Endothelial cell of umbilical vein (primary cell): ENCODE results near the gene ZBTB20. TPM values are rescaled to one million over a fixed set of nuclear protein-coding genes. Genes with fewer than 3 reads are reported as not detected.

ENCODE experiments used
- BruUV-seq: library from RNA; stranded (reverse); fragments of 400-500 nt; replicated peaks from 2 replicates; lab custom pipeline; 2021; lab: Mats Ljungman, UMichigan
- CTCF ChIA-PET: fragments of 300-600, 350-600 bp; sonication (Branson Sonifier 250); formaldehyde crosslinking; loops from one replicate; lab custom pipeline; 2021; ENCODE audit warnings: antibody characterized with exemption, inconsistent platforms; lab: Charles Lee
- POLR2A ChIA-PET: fragments of 300-600, 350-600 bp; sonication (Branson Sonifier 250); formaldehyde crosslinking; loops from one replicate; lab custom pipeline; 2021; ENCODE audit warnings: antibody characterized with exemption, inconsistent platforms; lab: Charles Lee
- DNase-seq: peaks from one replicate; pipeline ENCODE4 v3.0.0-alpha.2; 2011; ENCODE audit warnings: low read depth, low spot score
- FAIRE-seq: peaks from 2 replicates; lab custom pipeline; 2011; peaks lifted over from hg19 to GRCh38; lab: Jason Lieb, UNC
- H2AFZ ChIP-seq: 2 replicates; pipeline ENCODE4 v1.6.0; 2012; ENCODE audit warnings: low read depth, low read length, control low read depth, inconsistent platforms
- H3K27ac ChIP-seq: 2 replicates; pipeline ENCODE4 v1.5.1; 2011; ENCODE audit warnings: low read depth, mild to moderate bottlenecking, control low read depth, low read length, moderate library complexity; ENCODE audit not compliant: insufficient read depth
- H3K27me3 ChIP-seq, 2 experiments: 2 replicates each; pipeline versions ENCODE4 v1.6.0 to v1.6.1; 2011; ENCODE audit warnings: low read length in 2 of 2, mixed read lengths in 1 of 2; ENCODE audit not compliant: control insufficient read depth in 2 of 2, insufficient read depth in 2 of 2
- H3K36me3 ChIP-seq, 2 experiments: 2 replicates in 1 of 2; 3 replicates in 1 of 2; pipeline ENCODE4 v1.5.1; 2011; ENCODE audit warnings: low read length in 2 of 2, mild to moderate bottlenecking in 1 of 2, moderate library complexity in 1 of 2; ENCODE audit not compliant: control insufficient read depth in 2 of 2, insufficient read depth in 2 of 2; ENCODE audit errors: extremely low read depth in 1 of 2
- H3K4me1 ChIP-seq: 3 replicates; pipeline ENCODE4 v1.5.1; 2011; ENCODE audit warnings: mild to moderate bottlenecking, low read length; ENCODE audit not compliant: control insufficient read depth, insufficient read depth; ENCODE audit errors: extremely low read depth
- H3K4me2 ChIP-seq: 2 replicates; pipeline ENCODE4 v1.6.1; 2011; ENCODE audit warnings: low read length, control low read depth, mixed read lengths; ENCODE audit not compliant: insufficient read depth
- H3K4me3 ChIP-seq, 3 experiments: fragments of 200-600 bp in 1 of 3; sonication (generic), shearing (Covaris generic) in 1 of 3; replicated peaks in 1 of 3; 2 replicates each; pipeline ENCODE4 v1.5.1; 2011 to 2016; ENCODE audit warnings: control low read depth in 3 of 3, low read length in 3 of 3, mild to moderate bottlenecking in 2 of 3, inconsistent platforms in 1 of 3, low read depth in 1 of 3, moderate library complexity in 1 of 3; ENCODE audit not compliant: insufficient read depth in 1 of 3
- H3K79me2 ChIP-seq: 2 replicates; pipeline ENCODE4 v1.6.0; 2012; ENCODE audit warnings: low read length, inconsistent platforms; ENCODE audit not compliant: control insufficient read depth, insufficient read depth
- H3K9ac ChIP-seq: replicated peaks from 2 replicates; pipeline ENCODE3; 2011; ENCODE audit warnings: low read length, control low read depth; ENCODE audit not compliant: insufficient read depth; ENCODE audit errors: extremely low read depth
- H3K9me1 ChIP-seq: replicated peaks from 3 replicates; pipeline ENCODE4 v1.6.0; 2011; ENCODE audit warnings: mild to moderate bottlenecking, low read length; ENCODE audit not compliant: control insufficient read depth, insufficient read depth; ENCODE audit errors: extremely low read depth
- H3K9me3 ChIP-seq: replicated peaks from 2 replicates; pipeline ENCODE4 v1.5.1; 2012; ENCODE audit warnings: low read length, inconsistent platforms; ENCODE audit not compliant: control insufficient read depth, insufficient read depth
- H4K20me1 ChIP-seq: replicated peaks from 2 replicates; pipeline ENCODE3; 2011; ENCODE audit warnings: mild to moderate bottlenecking, low read length; ENCODE audit not compliant: control insufficient read depth, insufficient read depth; ENCODE audit errors: extremely low read depth
- CTCF ChIP-seq, 2 donors: IDR thresholded peaks; 1 replicate in 1 of 2; 2 replicates in 1 of 2; pipeline ENCODE4 v1.5.1; 2011; ENCODE audit warnings: low read length in 2 of 2, mild to moderate bottlenecking in 2 of 2, moderate library complexity in 2 of 2, control low read depth in 1 of 2, inconsistent platforms in 1 of 2, low read depth in 1 of 2; ENCODE audit not compliant: insufficient read depth in 1 of 2; ENCODE audit errors: extremely low read depth in 1 of 2
- EZH2 ChIP-seq: IDR thresholded peaks from 2 replicates; pipeline ENCODE4 v1.6.1; 2012; ENCODE audit warnings: borderline replicate concordance, low read depth, mild to moderate bottlenecking, moderate library complexity, low read length, inconsistent platforms; ENCODE audit not compliant: severe bottlenecking
- FOS ChIP-seq: IDR thresholded peaks from 2 replicates; pipeline ENCODE4 v1.6.1; 2011; ENCODE audit warnings: mild to moderate bottlenecking, low read length, moderate library complexity, borderline replicate concordance; ENCODE audit not compliant: insufficient read depth
- GATA2 ChIP-seq: IDR thresholded peaks from 2 replicates; pipeline ENCODE4 v1.7.0; 2011; ENCODE audit warnings: low read depth, mild to moderate bottlenecking, moderate library complexity, mixed read lengths, low read length; ENCODE audit not compliant: insufficient read length, insufficient read depth
- JUN ChIP-seq: IDR thresholded peaks from 2 replicates; pipeline ENCODE4 v1.6.1; 2011; ENCODE audit warnings: borderline replicate concordance, low read depth; ENCODE audit not compliant: insufficient read length, insufficient read depth
- MAX ChIP-seq: IDR thresholded peaks from 2 replicates; pipeline ENCODE4 v1.6.1; 2011; ENCODE audit not compliant: insufficient read depth, insufficient read length
- MYC ChIP-seq: IDR thresholded peaks from one replicate; pipeline ENCODE4 v1.6.1; 2011; ENCODE audit warnings: mild to moderate bottlenecking, low read depth, low read length
- POLR2A ChIP-seq: IDR thresholded peaks from 2 replicates; pipeline ENCODE4 v1.6.1; 2012; ENCODE audit warnings: low read depth, mild to moderate bottlenecking, control low read depth, low read length
- POLR2AphosphoS5 ChIP-seq: IDR thresholded peaks from 2 replicates; pipeline ENCODE4 v1.6.1; 2012; ENCODE audit warnings: low read depth, mild to moderate bottlenecking, control low read depth, low read length, moderate library complexity; ENCODE audit not compliant: insufficient read depth
- dilution Hi-C: fragments of 300-500 bp; cut with MboI; formaldehyde crosslinking; loops from one replicate; pipeline ENCODE4 v1.15.0; 2019; ENCODE audit warnings: low sequenced_read_pairs; ENCODE audit not compliant: extremely low pct_ligation_motif_present
- intact Hi-C: fragments of 100-400 bp; cut with micrococcal nuclease; formaldehyde crosslinking; loops from one replicate; pipeline ENCODE4 v1.10.0; 2022
- polyA plus RNA-seq, 4 experiments: library from polyadenylated mRNA; depleted of rRNA in 3 of 4; stranded (reverse) in 3 of 4; unstranded in 1 of 4; fragments of >200 nt; gene quantifications; 2 replicates each; pipeline versions ENCODE4 v1.2.1 to v1.2.3, GENCODE V29; 2011 to 2012; ENCODE audit warnings: missing spikeins in 1 of 4
- total RNA-seq: library from RNA; stranded (reverse); gene quantifications from 2 replicates; pipeline ENCODE4 v1.2.3, GENCODE V29; 2021

Gene ZBTB20
- total and polyA plus RNA-seq, 2 donors (not counting 3 experiments of a cell fraction or from before 2014, with no cell fraction given), result 2.1 to 20.5 TPM

GRCh38 chr3:114452256-114452655 lies 694.8 kb downstream of the ZBTB20 start:
- H3K79me2 ChIP-seq, result no peaks in the 10 kb centered on the region
- H2AFZ ChIP-seq, result no peak overlapping the region
- dilution Hi-C loops, result no loop called here
- H3K9me1 ChIP-seq, result no peaks in the 10 kb centered on the region
- H3K4me2 ChIP-seq, result no peak overlapping the region
- H3K9ac ChIP-seq, result no peak overlapping the region
- CTCF ChIA-PET, result interaction anchor here (1.0 to 1.5 kb wide), 2 partner anchors 11 to 34 kb away, joined by 3 read pairs; no protein-coding TSS in a partner anchor
- BruUV-seq, result no TSS peak
- H3K27me3 ChIP-seq, result no peaks in the 10 kb centered on the region
- H3K36me3 ChIP-seq, result no peaks in the 10 kb centered on the region
- H4K20me1 ChIP-seq, result no peaks in the 10 kb centered on the region
- POLR2A ChIA-PET, result no interaction called here
- no peaks in the 10 kb centered on the region for H3K9me3 ChIP-seq
- H3K27ac ChIP-seq, result no peak overlapping the region
- no peak overlapping the region for H3K4me3 ChIP-seq
- no peak for TF ChIP-seq EZH2
- TF ChIP-seq MYC, result no peak
- no peak for TF ChIP-seq FOS
- TF ChIP-seq POLR2A, result no peak
- no peak for TF ChIP-seq POLR2AphosphoS5
- no peak for TF ChIP-seq CTCF (IDR thresholded peaks at IDR 0.05; ENCODE audit: extremely low read depth in 1 of 2, insufficient read depth in 1 of 2, low read depth in 1 of 2, low read length in 2 of 2)
- no peak for TF ChIP-seq MAX
- TF ChIP-seq JUN, result no peak
- no peak for TF ChIP-seq GATA2
- intact Hi-C loops, result no loop called here
- FAIRE-seq, result no peak
- peaks cover 9% of the 10 kb centered on the region for H3K4me1 ChIP-seq
- DNase-seq, result peak; percentile 15
